ENCODE results near the gene CDH22. TPM values are rescaled to one million over a fixed set of nuclear protein-coding genes. Genes with fewer than 3 reads are reported as not detected.

The CDH22 gene
- total and polyA plus RNA-seq, 2 donors (not counting 1 experiment from before 2014, with no cell fraction given) = not detected

- CTCF ChIA-PET = no interaction called here
- Histone ChIP-seq H4K20me1 (ENCODE audit: control insufficient read depth, insufficient read depth, low read length, poor library complexity, severe bottlenecking) (no peaks in the 10 kb centered on the region), H3K4me2 (replicated peaks; ENCODE audit: low read depth, low read length, poor library complexity, severe bottlenecking) (no peak overlapping the region), H3K36me3 (replicated peaks in 1 of 2; ENCODE audit: control extremely low read depth in 1 of 2, control insufficient read depth in 1 of 2, extremely low read depth in 1 of 2, insufficient read depth in 2 of 2, low read length in 1 of 2) (no peaks in the 10 kb centered on the region), H3K9ac (ENCODE audit: low read length) (no peak overlapping the region), H3K27ac (ENCODE audit: low read length in 2 of 2) (no peak overlapping the region), H2AFZ (ENCODE audit: insufficient read depth, low read depth, low read length, poor library complexity, severe bottlenecking) (no peak overlapping the region), H3K4me1 (ENCODE audit: control insufficient read depth in 2 of 2, insufficient read depth in 2 of 2, low read length in 2 of 2) (peaks cover 0 to 5% of the 10 kb centered on the region in 2 donors), H3K27me3 (replicated peaks in 1 of 4; ENCODE audit: control extremely low read depth in 1 of 4, control insufficient read depth in 3 of 4, insufficient read depth in 4 of 4, low read length in 3 of 4) (peaks cover 0 to 22% (median 6%) of the 10 kb centered on the region in 4 experiments), H3K9me3 (ENCODE audit: control extremely low read depth in 1 of 3, control insufficient read depth in 2 of 3, insufficient read depth in 1 of 3, low read length in 2 of 3) (peaks cover 0 to 2% (median 0%) of the 10 kb centered on the region in 3 donors), H3K79me2 (ENCODE audit: control insufficient read depth, insufficient read depth, low read length) (no peaks in the 10 kb centered on the region), H3K4me3 (ENCODE audit: control extremely low read depth in 1 of 5, extremely low read depth in 1 of 5, insufficient read depth in 1 of 5, low read depth in 2 of 5, low read length in 4 of 5) (no peak overlapping the region)
- Mint-ChIP-seq H3K27me3 (peaks cover 33% of the 10 kb centered on the region), H3K4me3 (no peak overlapping the region), H3K9me3 (ENCODE audit: insufficient read depth) (no peaks in the 10 kb centered on the region), H3K4me1 (no peaks in the 10 kb centered on the region), H3K27ac (no peak overlapping the region)
- DNase-seq = no peak
- WGBS (ENCODE audit: insufficient coverage) = 42% methylated on average over 11 of the region's 13 CpGs
- ATAC-seq (ENCODE audit: low read depth) = no peak
- POLR2A ChIA-PET = no interaction called here
- no peak for TF ChIP-seq CTCF (IDR thresholded peaks at IDR 0.05)
- TF ChIP-seq EZH2 (IDR thresholded peaks at IDR 0.05; ENCODE audit: borderline replicate concordance, insufficient read depth, low read depth, low read length, poor library complexity, severe bottlenecking) = no peak
- intact Hi-C loops (cut with micrococcal nuclease) = no loop called here
Measured at GRCh38 chr20:46330072-46330763, 21.9 kb upstream of the CDH22 start.

DNA sequence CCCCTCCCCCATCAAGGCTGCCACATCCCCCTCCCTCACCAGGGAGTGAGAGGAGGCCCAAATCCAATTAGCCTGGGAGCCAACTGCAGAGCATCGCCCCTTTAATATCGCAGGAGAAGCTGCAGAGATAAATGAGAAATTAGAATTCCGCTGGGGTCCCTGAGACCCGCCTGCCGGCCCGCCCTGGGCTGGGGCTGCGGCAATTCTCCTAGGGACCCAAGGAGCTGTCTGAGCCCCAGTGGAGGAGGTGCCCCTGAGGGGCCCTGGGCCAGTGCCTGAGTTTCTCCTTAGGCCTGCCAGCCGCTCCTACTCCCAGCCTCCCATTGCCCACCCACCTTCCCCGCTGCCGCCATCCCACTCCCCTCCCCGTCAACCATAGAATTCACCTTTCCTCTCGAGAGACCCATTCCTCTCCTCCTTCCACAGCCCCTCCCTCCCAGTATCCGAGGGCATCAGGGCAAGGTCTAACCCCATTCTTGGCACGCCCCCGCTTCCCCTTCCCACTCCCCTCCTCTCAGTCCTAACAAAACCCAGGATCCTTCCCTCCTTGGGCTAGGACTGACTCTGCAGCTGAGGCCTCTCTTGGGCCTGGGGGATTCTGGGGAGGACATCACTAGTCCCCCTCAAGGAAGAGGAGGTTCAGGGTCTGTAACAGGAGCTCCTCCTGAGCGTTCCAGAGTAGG lies 20.0 kb upstream of the CDH22 start:
- H3K79me2 ChIP-seq (ENCODE audit: control insufficient read depth, insufficient read depth, low read length) = no peaks in the 10 kb centered on the region
- H3K4me2 ChIP-seq (replicated peaks; ENCODE audit: low read depth, low read length, poor library complexity, severe bottlenecking) = no peak overlapping the region
- H3K27me3 Mint-ChIP-seq = peaks cover 25% of the 10 kb centered on the region
- no peaks in the 10 kb centered on the region for H4K20me1 ChIP-seq (ENCODE audit: control insufficient read depth, insufficient read depth, low read length, poor library complexity, severe bottlenecking)
- H3K4me3 ChIP-seq (ENCODE audit: control extremely low read depth in 1 of 5, extremely low read depth in 1 of 5, insufficient read depth in 1 of 5, low read depth in 2 of 5, low read length in 4 of 5) = no peak overlapping the region
- ATAC-seq (ENCODE audit: low read depth) (no peak), DNase-seq (no peak)
- no peaks in the 10 kb centered on the region for H3K36me3 ChIP-seq (replicated peaks in 1 of 2; ENCODE audit: control extremely low read depth in 1 of 2, control insufficient read depth in 1 of 2, extremely low read depth in 1 of 2, insufficient read depth in 2 of 2, low read length in 1 of 2)
- no peaks in the 10 kb centered on the region for H3K4me1 Mint-ChIP-seq
- peaks cover 0 to 20% (median 0%) of the 10 kb centered on the region in 4 experiments for H3K27me3 ChIP-seq (replicated peaks in 1 of 4; ENCODE audit: control extremely low read depth in 1 of 4, control insufficient read depth in 3 of 4, insufficient read depth in 4 of 4, low read length in 3 of 4)
- no peak overlapping the region for H2AFZ ChIP-seq (ENCODE audit: insufficient read depth, low read depth, low read length, poor library complexity, severe bottlenecking)
- no peaks in the 10 kb centered on the region for H3K9me3 ChIP-seq (ENCODE audit: control extremely low read depth in 1 of 3, control insufficient read depth in 2 of 3, insufficient read depth in 1 of 3, low read length in 2 of 3)
- 96% methylated on average over 13 of the region's 16 CpGs for WGBS (ENCODE audit: insufficient coverage)
- H3K9me3 Mint-ChIP-seq (ENCODE audit: insufficient read depth) = no peaks in the 10 kb centered on the region
- H3K9ac ChIP-seq (ENCODE audit: low read length) = no peak overlapping the region
- CTCF ChIA-PET = no interaction called here
- no peak overlapping the region for H3K27ac ChIP-seq (ENCODE audit: low read length in 2 of 2)
- no peak for TF ChIP-seq CTCF (IDR thresholded peaks at IDR 0.05)
- no peak for TF ChIP-seq EZH2 (IDR thresholded peaks at IDR 0.05; ENCODE audit: borderline replicate concordance, insufficient read depth, low read depth, low read length, poor library complexity, severe bottlenecking)
- H3K4me1 ChIP-seq (ENCODE audit: control insufficient read depth in 2 of 2, insufficient read depth in 2 of 2, low read length in 2 of 2) = peaks cover 0 to 5% of the 10 kb centered on the region in 2 donors
- H3K4me3 Mint-ChIP-seq = no peak overlapping the region
- POLR2A ChIA-PET = no interaction called here
- intact Hi-C loops (cut with micrococcal nuclease) = no loop called here
- H3K27ac Mint-ChIP-seq = no peak overlapping the region
